DND-41 (cell line): Measurements from ENCODE around the gene IER5.
A peak's percentile ranks its signal among the peaks of the same experiment; 100 is the strongest.

Experiments
- ATAC-seq: fragments of 200-7000 bp; cut with Tn5 transposase; 3 replicates; pipeline ENCODE4 v1.9.1; 2021; ENCODE audit warnings: low read depth; ENCODE audit not compliant: insufficient read depth
- DNase-seq: peaks from one replicate; pipeline ENCODE4 v3.0.0-alpha.2; 2020
- H2AFZ ChIP-seq: 2 replicates; pipeline ENCODE4 v1.6.0; 2012; ENCODE audit warnings: low read depth, low read length
- H3K27ac ChIP-seq: 2 replicates; pipeline ENCODE4 v1.5.1; 2012; ENCODE audit warnings: low read length, inconsistent platforms
- H3K27me3 ChIP-seq: fragments of 200-600 bp; sonication (generic); 2 replicates; pipeline ENCODE4 v1.6.0; 2012; ENCODE audit warnings: low read length, mild to moderate bottlenecking, inconsistent platforms; ENCODE audit not compliant: insufficient read depth, poor library complexity
- H3K36me3 ChIP-seq: 2 replicates; pipeline ENCODE4 v1.5.1; 2012; ENCODE audit warnings: low read length, inconsistent platforms; ENCODE audit not compliant: insufficient read depth
- H3K4me1 ChIP-seq: 2 replicates; pipeline ENCODE4 v1.5.1; 2012; ENCODE audit warnings: mild to moderate bottlenecking, low read length; ENCODE audit not compliant: insufficient read depth
- H3K4me2 ChIP-seq: 2 replicates; pipeline ENCODE4 v1.6.0; 2012; ENCODE audit warnings: mild to moderate bottlenecking, moderate library complexity, low read length, inconsistent platforms; ENCODE audit not compliant: insufficient read depth
- H3K4me3 ChIP-seq, 2 experiments: fragments of 200-600 bp in 1 of 2; shearing (Covaris generic) in 1 of 2; 2 replicates each; pipeline ENCODE4 v1.5.1; 2012 to 2016; ENCODE audit warnings: inconsistent platforms in 2 of 2, low read length in 2 of 2, mild to moderate bottlenecking in 2 of 2, low read depth in 1 of 2, moderate library complexity in 1 of 2
- H3K79me2 ChIP-seq: 2 replicates; pipeline ENCODE4 v1.6.0; 2012; ENCODE audit warnings: low read length, inconsistent platforms; ENCODE audit not compliant: insufficient read depth
- H3K9ac ChIP-seq: 2 replicates; pipeline ENCODE4 v1.6.0; 2012; ENCODE audit warnings: low read depth, mild to moderate bottlenecking, inconsistent platforms, low read length, moderate library complexity
- H3K9me3 ChIP-seq: 2 replicates; pipeline ENCODE4 v1.5.1; 2012; ENCODE audit warnings: low read length, moderate library complexity, mild to moderate bottlenecking, inconsistent platforms; ENCODE audit not compliant: insufficient read depth, severe bottlenecking
- H4K20me1 ChIP-seq: 2 replicates; pipeline ENCODE4 v1.6.0; 2012; ENCODE audit warnings: low read length; ENCODE audit not compliant: insufficient read depth
- CTCF ChIP-seq: IDR thresholded peaks from 2 replicates; pipeline ENCODE4 v1.5.1; 2012; ENCODE audit warnings: borderline replicate concordance, low read length, moderate library complexity, mild to moderate bottlenecking; ENCODE audit not compliant: poor library complexity, severe bottlenecking; ENCODE audit errors: extremely low read depth
- EZH2 ChIP-seq: IDR thresholded peaks from 3 replicates; pipeline ENCODE4 v1.6.1; 2012; ENCODE audit warnings: borderline replicate concordance, low read depth, mild to moderate bottlenecking, moderate library complexity, low read length, inconsistent platforms; ENCODE audit not compliant: severe bottlenecking

IER5 gene

GRCh38 chr1:181104042-181104789 lies 15.7 kb downstream of the IER5 start:
- TF ChIP-seq CTCF (peak; percentile 56), EZH2 (no peak)
- peak overlapping the region; percentile 85 for H2AFZ ChIP-seq
- no peaks in the 10 kb centered on the region for H3K36me3 ChIP-seq
- no peaks in the 10 kb centered on the region for H4K20me1 ChIP-seq
- H3K27ac ChIP-seq: peak overlapping the region; percentile 78
- H3K4me2 ChIP-seq: peak overlapping the region; percentile 64
- DNase-seq: no peak
- peaks cover 67% of the 10 kb centered on the region for H3K4me1 ChIP-seq
- H3K9ac ChIP-seq: peak overlapping the region; percentile 95
- H3K4me3 ChIP-seq: peak overlapping the region; percentile 50 to 76; a peak in 3 of 4 replicates
- peaks cover 7% of the 10 kb centered on the region for H3K79me2 ChIP-seq
- H3K9me3 ChIP-seq: no peaks in the 10 kb centered on the region
- peaks cover 8% of the 10 kb centered on the region for H3K27me3 ChIP-seq
- ATAC-seq: no peak

DNA sequence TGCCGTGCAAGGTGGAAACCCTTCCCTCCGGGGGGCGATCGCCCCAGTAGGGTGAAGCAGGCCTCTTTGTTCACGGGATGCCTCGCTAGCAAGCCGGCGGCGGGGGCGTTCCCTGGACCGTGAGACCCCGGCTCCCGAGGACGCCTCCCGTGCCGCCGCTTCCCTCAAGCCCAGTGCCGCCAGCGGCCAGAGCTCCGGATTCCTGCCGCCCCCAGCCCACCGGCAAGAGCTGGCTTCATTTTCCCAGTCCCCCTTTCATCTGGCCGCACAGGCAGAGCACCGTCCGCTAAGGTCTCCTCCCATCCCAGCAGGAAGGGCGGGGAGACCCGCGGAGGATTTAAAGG lies 16.3 kb downstream of the IER5 start:
- Histone ChIP-seq H4K20me1 (no peaks in the 10 kb centered on the region), H3K27ac (peak overlapping the region; percentile 78), H3K79me2 (peaks cover 7% of the 10 kb centered on the region), H2AFZ (peak overlapping the region; percentile 85), H3K4me1 (peaks cover 62% of the 10 kb centered on the region), H3K9me3 (no peaks in the 10 kb centered on the region), H3K4me3 (peak overlapping the region; percentile 50 to 76; a peak in 3 of 4 replicates), H3K36me3 (no peaks in the 10 kb centered on the region), H3K27me3 (peaks cover 8% of the 10 kb centered on the region), H3K9ac (peak overlapping the region; percentile 95), H3K4me2 (peak overlapping the region; percentile 64)
- TF ChIP-seq EZH2 (no peak), CTCF (no peak)
- ATAC-seq: peak; percentile 57
- peak; percentile 72 for DNase-seq

- peak; percentile 82 for ATAC-seq
- peaks cover 8% of the 10 kb centered on the region for H3K27me3 ChIP-seq
- peak overlapping the region; percentile 93 for H3K4me2 ChIP-seq
- no peaks in the 10 kb centered on the region for H4K20me1 ChIP-seq
- peak overlapping the region; percentile 95 for H3K9ac ChIP-seq
- H2AFZ ChIP-seq: peak overlapping the region; percentile 85
- no peaks in the 10 kb centered on the region for H3K36me3 ChIP-seq
- H3K27ac ChIP-seq: peak overlapping the region; percentile 78
- no peak for TF ChIP-seq CTCF
- TF ChIP-seq EZH2: no peak
- no peaks in the 10 kb centered on the region for H3K9me3 ChIP-seq
- peaks cover 7% of the 10 kb centered on the region for H3K79me2 ChIP-seq
- peaks cover 56% of the 10 kb centered on the region for H3K4me1 ChIP-seq
- H3K4me3 ChIP-seq: peak overlapping the region; percentile 50 to 76; a peak in 3 of 4 replicates
- DNase-seq: peak; percentile 95
These were observed 16.9 kb downstream of the IER5 start for GRCh38 chr1:181105134-181106021.
